PC-3 (cell line): ENCODE measurements around the gene TMC6.

Experiments used
- EZH2 ChIP-seq: fragments of 300-600 bp; sonication (generic); IDR thresholded peaks from one replicate; pipeline ENCODE4 v1.6.1; 2017; ENCODE audit warnings: antibody characterized with exemption, mild to moderate bottlenecking, low read length; ENCODE audit not compliant: unreplicated experiment
- TF ChIP-seq, protein P1 (sequence below): fragments of 300-600 bp; sonication (generic); conservative IDR thresholded peaks from 2 replicates; pipeline ENCODE4 v1.5.1; 2017; ENCODE audit warnings: antibody characterized with exemption, low read depth, mild to moderate bottlenecking, low read length

DNA sequence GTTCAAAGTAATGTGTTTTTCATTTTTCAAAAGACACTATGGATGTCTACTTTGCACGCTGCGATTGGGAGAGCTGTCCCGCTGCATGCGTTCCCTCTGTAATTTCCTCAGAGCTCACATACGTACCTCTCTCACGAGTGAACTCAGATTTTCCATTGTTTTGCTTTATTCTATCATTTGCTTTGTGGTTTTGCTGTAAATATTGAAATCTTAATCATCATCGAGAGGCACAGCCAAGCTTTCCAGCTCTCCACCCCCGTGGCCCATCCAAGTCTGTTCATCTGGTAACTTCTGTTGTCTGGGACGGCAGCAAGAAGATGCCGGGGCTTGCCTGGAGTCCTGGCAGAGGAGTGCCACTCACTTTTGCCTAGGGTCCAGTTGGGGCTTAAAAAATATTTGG, 21.1 kb downstream of the TMC6 start:
- no peak for TF ChIP-seq EZH2
- TF ChIP-seq, protein P1, sequence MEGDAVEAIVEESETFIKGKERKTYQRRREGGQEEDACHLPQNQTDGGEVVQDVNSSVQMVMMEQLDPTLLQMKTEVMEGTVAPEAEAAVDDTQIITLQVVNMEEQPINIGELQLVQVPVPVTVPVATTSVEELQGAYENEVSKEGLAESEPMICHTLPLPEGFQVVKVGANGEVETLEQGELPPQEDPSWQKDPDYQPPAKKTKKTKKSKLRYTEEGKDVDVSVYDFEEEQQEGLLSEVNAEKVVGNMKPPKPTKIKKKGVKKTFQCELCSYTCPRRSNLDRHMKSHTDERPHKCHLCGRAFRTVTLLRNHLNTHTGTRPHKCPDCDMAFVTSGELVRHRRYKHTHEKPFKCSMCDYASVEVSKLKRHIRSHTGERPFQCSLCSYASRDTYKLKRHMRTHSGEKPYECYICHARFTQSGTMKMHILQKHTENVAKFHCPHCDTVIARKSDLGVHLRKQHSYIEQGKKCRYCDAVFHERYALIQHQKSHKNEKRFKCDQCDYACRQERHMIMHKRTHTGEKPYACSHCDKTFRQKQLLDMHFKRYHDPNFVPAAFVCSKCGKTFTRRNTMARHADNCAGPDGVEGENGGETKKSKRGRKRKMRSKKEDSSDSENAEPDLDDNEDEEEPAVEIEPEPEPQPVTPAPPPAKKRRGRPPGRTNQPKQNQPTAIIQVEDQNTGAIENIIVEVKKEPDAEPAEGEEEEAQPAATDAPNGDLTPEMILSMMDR, result no peak
